ENCODE data around the gene TES.

GRCh38 chr7:116200963-116201362, 9.4 kb upstream of the TES start:
- TF ChIP-seq ZNF274 (IDR thresholded peaks at IDR 0.05; ENCODE audit: low read depth, low read length), result no peak
- TF ChIP-seq YY1 (IDR thresholded peaks at IDR 0.05; ENCODE audit: insufficient read depth, insufficient read length), result no peak
- no peak for TF ChIP-seq SUZ12 (IDR thresholded peaks at IDR 0.05; ENCODE audit: extremely low read depth, insufficient read depth, insufficient read length)

Data from NT2/D1 (cell line).